Glutamatergic neuron (in vitro differentiated cells): ENCODE data around the gene POR. TPM values are rescaled to one million over a fixed set of nuclear protein-coding genes. Genes with fewer than 3 reads are reported as not detected.

Source experiments
- DNase-seq: peaks from one replicate; pipeline ENCODE4 v3.0.0; 2022
- H3K27ac Mint-ChIP-seq: one replicate; pipeline ENCODE4 v1.8.0; 2020; ENCODE audit warnings: mild to moderate bottlenecking, mixed read lengths, inconsistent platforms; ENCODE audit not compliant: unreplicated experiment
- H3K27me3 Mint-ChIP-seq: one replicate; pipeline ENCODE4 v1.8.0; 2020; ENCODE audit warnings: mild to moderate bottlenecking, moderate library complexity, mixed read lengths, inconsistent platforms; ENCODE audit not compliant: unreplicated experiment
- H3K36me3 Mint-ChIP-seq: one replicate; pipeline ENCODE4 v1.8.0; 2020; ENCODE audit warnings: mild to moderate bottlenecking, mixed read lengths, inconsistent platforms; ENCODE audit not compliant: unreplicated experiment
- H3K4me1 Mint-ChIP-seq: one replicate; pipeline ENCODE4 v1.8.0; 2020; ENCODE audit warnings: mild to moderate bottlenecking, low read depth, mixed read lengths, inconsistent platforms; ENCODE audit not compliant: unreplicated experiment
- H3K4me3 Mint-ChIP-seq: one replicate; pipeline ENCODE4 v1.8.0; 2020; ENCODE audit warnings: mild to moderate bottlenecking, mixed read lengths, inconsistent platforms; ENCODE audit not compliant: unreplicated experiment
- H3K9me3 Mint-ChIP-seq: one replicate; pipeline ENCODE4 v1.8.0; 2020; ENCODE audit warnings: mild to moderate bottlenecking, moderate library complexity, mixed read lengths, inconsistent platforms; ENCODE audit not compliant: unreplicated experiment
- total RNA-seq: library from RNA; stranded (reverse); fragmentation: NEBNext Ultra II Directional; extraction: Animal tissue kit (Norgen Biotek cat#: 25700); gene quantifications from one replicate; pipeline ENCODE4 v1.2.1, GENCODE V29; 2021; ENCODE audit not compliant: unreplicated experiment
- TF ChIP-seq, protein P1 (sequence below): fragments of 200-600 bp; sonication (generic); IDR thresholded peaks from one replicate; pipeline ENCODE4 v1.5.0; 2021; ENCODE audit not compliant: partially characterized antibody, unreplicated experiment

The POR gene
- total RNA-seq, 1 donor from 2014 or later = 119 TPM

DNA sequence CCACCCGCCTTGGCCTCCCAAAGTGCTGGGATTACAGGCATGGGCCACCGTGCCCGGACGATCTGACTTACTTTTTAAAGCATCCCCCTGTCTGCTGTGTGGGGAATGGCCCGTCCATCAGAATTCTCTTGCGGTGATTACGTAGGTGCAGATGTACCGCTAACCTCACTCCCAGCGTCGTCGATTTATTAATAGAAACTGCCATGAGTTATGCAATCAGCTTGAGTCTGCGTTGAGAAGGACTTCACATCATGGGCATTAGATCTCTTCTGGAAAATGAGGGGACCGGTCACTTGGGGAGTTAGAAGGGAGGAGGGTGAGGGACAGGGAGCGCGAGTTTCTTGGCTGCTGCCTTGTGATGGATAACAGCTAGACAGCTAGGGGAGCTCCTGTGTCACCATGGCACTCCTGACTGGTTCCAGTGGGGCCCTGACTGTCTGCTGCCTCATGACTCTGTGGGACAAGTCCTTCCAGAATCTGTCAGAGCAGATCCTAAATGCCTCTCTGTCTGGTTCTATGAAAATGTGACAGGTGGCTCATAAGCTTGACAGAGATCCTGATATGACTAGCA lies 35.2 kb downstream of the POR start:
- H3K4me1 Mint-ChIP-seq = peaks cover 1% of the 10 kb centered on the region
- peaks cover 5% of the 10 kb centered on the region for H3K36me3 Mint-ChIP-seq
- TF ChIP-seq, protein P1, sequence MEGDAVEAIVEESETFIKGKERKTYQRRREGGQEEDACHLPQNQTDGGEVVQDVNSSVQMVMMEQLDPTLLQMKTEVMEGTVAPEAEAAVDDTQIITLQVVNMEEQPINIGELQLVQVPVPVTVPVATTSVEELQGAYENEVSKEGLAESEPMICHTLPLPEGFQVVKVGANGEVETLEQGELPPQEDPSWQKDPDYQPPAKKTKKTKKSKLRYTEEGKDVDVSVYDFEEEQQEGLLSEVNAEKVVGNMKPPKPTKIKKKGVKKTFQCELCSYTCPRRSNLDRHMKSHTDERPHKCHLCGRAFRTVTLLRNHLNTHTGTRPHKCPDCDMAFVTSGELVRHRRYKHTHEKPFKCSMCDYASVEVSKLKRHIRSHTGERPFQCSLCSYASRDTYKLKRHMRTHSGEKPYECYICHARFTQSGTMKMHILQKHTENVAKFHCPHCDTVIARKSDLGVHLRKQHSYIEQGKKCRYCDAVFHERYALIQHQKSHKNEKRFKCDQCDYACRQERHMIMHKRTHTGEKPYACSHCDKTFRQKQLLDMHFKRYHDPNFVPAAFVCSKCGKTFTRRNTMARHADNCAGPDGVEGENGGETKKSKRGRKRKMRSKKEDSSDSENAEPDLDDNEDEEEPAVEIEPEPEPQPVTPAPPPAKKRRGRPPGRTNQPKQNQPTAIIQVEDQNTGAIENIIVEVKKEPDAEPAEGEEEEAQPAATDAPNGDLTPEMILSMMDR = no peak
- H3K9me3 Mint-ChIP-seq = peaks cover 4% of the 10 kb centered on the region
- H3K27me3 Mint-ChIP-seq = peaks cover 7% of the 10 kb centered on the region
- no peak overlapping the region for H3K4me3 Mint-ChIP-seq
- DNase-seq = no peak
- H3K27ac Mint-ChIP-seq = no peak overlapping the region

- H3K9me3 Mint-ChIP-seq = peaks cover 4% of the 10 kb centered on the region
- no peak for DNase-seq
- H3K4me3 Mint-ChIP-seq = no peak overlapping the region
- H3K27ac Mint-ChIP-seq = no peak overlapping the region
- H3K4me1 Mint-ChIP-seq = no peaks in the 10 kb centered on the region
- TF ChIP-seq, protein P1 = no peak
- peaks cover 7% of the 10 kb centered on the region for H3K27me3 Mint-ChIP-seq
- H3K36me3 Mint-ChIP-seq = peaks cover 5% of the 10 kb centered on the region
Measured at GRCh38 chr7:75951506-75951905, 36.6 kb downstream of the POR start.

GRCh38 chr7:75953431-75953830 lies 38.5 kb downstream of the POR start:
- TF ChIP-seq, protein P1 = no peak
- Mint-ChIP-seq H3K4me3 (no peak overlapping the region), H3K4me1 (no peaks in the 10 kb centered on the region), H3K27me3 (peaks cover 7% of the 10 kb centered on the region), H3K9me3 (peaks cover 4% of the 10 kb centered on the region), H3K36me3 (peaks cover 5% of the 10 kb centered on the region), H3K27ac (no peak overlapping the region)
- DNase-seq = no peak

GRCh38 chr7:75953931-75954330 lies 39.0 kb downstream of the POR start:
- no peak overlapping the region for H3K27ac Mint-ChIP-seq
- H3K4me1 Mint-ChIP-seq = no peaks in the 10 kb centered on the region
- peaks cover 5% of the 10 kb centered on the region for H3K36me3 Mint-ChIP-seq
- DNase-seq = no peak
- H3K9me3 Mint-ChIP-seq = peaks cover 4% of the 10 kb centered on the region
- H3K27me3 Mint-ChIP-seq = peaks cover 5% of the 10 kb centered on the region
- TF ChIP-seq, protein P1 = no peak
- no peak overlapping the region for H3K4me3 Mint-ChIP-seq

DNA sequence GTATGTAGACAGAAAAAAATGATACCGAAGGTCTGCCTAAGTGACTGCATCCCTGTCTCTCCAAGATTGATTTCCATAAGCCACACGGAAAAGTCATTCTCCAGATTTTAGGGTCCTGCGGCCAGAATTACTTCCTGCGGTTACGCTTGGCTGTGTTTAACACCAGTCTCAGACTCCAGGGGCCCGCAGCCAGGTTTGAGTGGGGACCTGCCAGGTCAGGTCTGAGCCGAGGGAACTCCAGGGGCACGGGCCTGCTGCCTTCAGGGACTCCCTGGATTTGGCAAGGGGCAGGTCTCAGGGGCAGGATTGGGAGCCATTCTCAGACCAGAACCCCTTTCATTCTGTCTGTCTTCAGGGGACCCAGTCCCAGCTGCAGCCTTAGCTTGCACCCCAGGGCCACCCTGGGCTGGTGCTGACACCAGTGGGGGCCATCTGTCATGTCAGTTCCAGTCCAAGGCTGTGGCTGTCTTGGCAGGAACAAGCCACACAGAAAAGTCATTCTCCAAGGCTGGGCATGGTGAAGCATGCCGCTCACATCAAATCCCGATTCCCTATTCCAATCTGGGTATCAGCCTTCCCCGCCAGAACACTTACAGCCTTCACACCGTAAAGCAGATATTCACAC lies 40.5 kb downstream of the POR start:
- H3K27ac Mint-ChIP-seq = no peak overlapping the region
- peaks cover 4% of the 10 kb centered on the region for H3K9me3 Mint-ChIP-seq
- TF ChIP-seq, protein P1 = no peak
- peaks cover 4% of the 10 kb centered on the region for H3K27me3 Mint-ChIP-seq
- H3K36me3 Mint-ChIP-seq = peaks cover 5% of the 10 kb centered on the region
- no peak overlapping the region for H3K4me3 Mint-ChIP-seq
- no peak for DNase-seq
- H3K4me1 Mint-ChIP-seq = no peaks in the 10 kb centered on the region
